GM19328 (cell line): ENCODE measurements around the gene WFDC11.

Source experiments
- ATAC-seq: cut with Tn5 transposase; IDR thresholded peaks from one replicate; pipeline ENCODE4 v1.9.1; 2021; ENCODE audit warnings: mild to moderate bottlenecking, moderate library complexity; ENCODE audit not compliant: unreplicated experiment

The WFDC11 gene

DNA sequence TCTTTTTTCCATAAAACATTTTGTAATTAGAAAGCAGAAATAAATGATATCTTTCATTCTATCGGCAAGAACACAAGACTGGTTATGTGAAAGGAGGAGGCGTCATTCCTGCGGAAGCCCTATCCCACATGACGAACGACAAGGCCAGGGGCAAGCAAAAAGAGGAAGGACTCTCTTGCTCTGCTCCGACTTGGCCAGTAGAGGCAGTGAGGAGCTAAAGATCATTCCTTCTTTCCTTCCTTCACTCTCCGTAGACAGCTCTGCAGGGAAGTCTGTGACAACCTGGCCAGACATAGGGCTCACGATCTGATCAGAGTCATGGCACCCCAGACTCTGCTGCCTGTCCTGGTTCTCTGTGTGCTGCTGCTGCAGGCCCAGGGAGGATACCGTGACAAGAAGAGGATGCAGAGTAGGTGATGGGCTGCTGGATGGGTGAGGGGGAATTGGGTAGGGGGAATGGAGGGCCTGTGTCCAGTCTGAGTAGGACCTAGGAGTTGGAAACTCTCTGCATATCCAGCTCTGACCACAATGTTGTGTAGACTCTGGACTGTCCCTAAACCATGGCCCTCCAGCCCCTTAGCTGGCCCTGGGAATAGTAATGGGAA lies 40.4 kb downstream of the WFDC11 start, which contains the start of gene WFDC10A:
Gene WFDC10A (plus strand): TSS at position 244 of the 605 bp plus-strand sequence. CDS start 75 bp downstream, at position 319.
- no peak for ATAC-seq

DNA sequence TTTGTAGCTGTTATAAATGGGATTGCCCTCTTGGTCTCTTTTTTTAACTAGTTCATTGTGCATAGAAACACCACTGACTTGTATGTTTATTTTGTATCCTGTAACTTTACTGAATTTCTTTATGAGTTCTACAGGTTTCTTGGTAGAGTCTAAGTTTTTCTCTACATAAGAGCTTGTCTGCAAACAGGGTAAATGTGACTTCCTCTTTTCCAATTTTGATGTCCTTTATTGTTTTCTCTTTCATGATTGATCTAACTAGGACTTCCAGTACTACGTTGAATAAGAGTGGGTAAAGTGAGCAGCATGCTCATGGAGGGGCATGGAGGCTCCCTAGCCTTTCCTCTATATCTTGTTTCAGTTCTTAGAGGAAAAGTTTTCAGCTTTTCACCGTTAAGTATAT lies 43.5 kb downstream of the WFDC11 start:
- ATAC-seq: no peak

DNA sequence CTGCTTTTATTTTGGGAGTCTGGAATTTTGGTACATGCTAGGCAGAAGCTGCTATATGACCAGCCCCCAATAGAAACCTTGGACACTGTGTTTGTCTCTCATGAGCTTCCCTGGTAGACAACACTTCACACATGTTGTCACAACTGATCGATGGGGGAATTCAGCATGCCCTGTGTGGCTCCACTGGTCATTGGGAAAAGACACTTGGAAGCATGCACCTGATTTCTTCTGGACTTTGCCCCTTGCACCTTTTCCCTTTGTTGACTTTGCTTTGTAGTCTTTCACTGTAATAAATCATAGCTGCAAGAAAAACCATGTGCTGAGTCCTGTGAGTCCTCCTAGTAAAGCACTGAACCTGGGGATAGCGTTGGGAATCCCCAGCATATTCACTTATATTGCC lies 48.4 kb downstream of the WFDC11 start:
- ATAC-seq: no peak

DNA sequence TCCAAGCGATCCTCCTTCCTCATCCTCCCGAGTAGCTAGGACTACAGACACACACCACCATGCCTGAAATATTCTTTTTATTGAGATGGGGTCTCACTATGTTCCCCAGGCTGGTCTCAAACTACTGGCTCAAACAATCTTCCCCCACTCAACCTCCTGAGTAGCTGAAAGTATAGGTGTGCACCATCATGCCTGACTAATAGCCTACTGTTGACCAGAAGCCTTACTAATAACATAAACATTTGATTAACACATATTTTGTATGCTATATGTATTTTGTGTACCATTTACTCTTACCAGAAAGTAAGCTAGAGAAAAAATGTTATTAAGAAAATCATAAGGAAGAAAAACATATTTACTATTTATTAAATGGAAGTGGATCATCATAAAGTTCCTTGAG lies 52.4 kb downstream of the WFDC11 start:
- ATAC-seq: no peak

DNA sequence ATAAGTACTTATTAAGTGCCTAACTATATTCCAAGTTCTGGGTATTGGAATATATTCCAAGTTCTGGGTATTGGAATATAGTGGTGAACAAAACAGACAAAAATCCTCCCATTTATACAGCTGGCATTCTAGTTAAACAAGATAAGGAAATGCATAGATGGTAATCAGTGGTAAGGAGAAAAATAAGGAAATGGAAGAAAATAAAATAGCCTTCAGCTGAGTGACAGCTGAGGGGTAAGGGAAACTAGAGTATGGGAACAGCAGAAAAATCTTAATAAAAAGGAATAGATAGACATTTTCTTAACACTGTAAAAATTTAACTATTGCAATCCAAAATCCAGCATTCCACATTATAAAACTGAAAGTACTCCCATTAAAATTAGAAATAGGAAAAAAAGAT lies 57.7 kb downstream of the WFDC11 start:
- no peak for ATAC-seq

DNA sequence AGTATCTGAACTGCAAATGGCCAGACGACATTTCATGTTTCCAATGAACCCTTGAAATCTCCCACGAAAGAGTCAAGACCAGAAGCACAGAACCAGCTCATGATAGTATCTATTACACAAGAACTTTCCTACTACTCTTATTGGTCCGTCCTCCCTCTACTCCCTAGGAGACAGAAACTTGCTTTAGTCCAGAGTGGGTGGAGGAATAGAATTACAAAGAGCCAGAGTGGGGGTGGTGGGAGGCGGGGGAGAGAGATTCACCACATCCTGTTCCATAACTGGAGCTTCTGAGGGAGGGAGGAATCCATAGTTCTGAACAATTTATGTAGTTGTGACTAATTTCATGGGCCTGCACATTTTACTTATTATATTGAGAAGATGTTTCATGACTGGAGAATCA lies 59.0 kb downstream of the WFDC11 start:
- ATAC-seq: no peak

DNA sequence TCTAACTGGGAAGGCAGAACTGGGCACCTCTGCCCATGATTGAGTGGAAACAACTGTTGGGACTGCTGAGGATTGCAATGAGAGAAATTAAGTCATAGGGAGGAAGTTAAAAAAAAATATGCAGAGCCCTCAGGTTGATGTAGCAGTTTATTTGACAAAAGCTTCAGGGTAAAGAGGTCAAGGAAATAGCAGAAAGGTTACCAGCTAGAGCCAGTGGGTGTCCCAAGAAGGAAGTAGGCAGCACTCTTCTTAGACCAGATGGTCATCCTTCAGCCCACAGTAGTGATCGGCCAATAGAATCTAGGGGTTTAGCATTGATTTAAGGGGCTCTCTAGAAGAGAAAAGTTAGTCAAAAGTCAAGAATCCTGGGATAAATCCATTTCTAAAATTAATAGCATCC lies 62.2 kb downstream of the WFDC11 start:
- ATAC-seq: no peak
